Activated naive CD8-positive, alpha-beta T cell treated with anti-CD3 and anti-CD28 coated beads, Interleukin-2, amount 50 U/mL, for 24 hours (primary cell): Measurements from ENCODE around the gene IFNL3.
"Not testable (repeated sequence)": the region's sequence is repeated elsewhere in the genome, so short reads cannot be mapped to it uniquely, and the experiment has no call there.

ENCODE experiments used
- ATAC-seq: fragments of 150-1000 bp; cut with Tn5 transposase; one replicate; pipeline ENCODE4 v1.10.0; 2021
- DNase-seq: peaks from one replicate; pipeline ENCODE4 v3.0.0; 2021
- H3K27ac Mint-ChIP-seq: one replicate; pipeline ENCODE4 v1.8.0; 2021; ENCODE audit warnings: mild to moderate bottlenecking, mixed read lengths
- H3K27me3 Mint-ChIP-seq: one replicate; pipeline ENCODE4 v1.8.0; 2021; ENCODE audit warnings: mixed read lengths
- H3K36me3 Mint-ChIP-seq: one replicate; pipeline ENCODE4 v1.8.0; 2021; ENCODE audit warnings: low read depth, mixed read lengths
- H3K4me1 Mint-ChIP-seq: one replicate; pipeline ENCODE4 v1.8.0; 2021; ENCODE audit warnings: mixed read lengths
- H3K4me3 Mint-ChIP-seq: one replicate; pipeline ENCODE4 v1.8.0; 2021; ENCODE audit warnings: mild to moderate bottlenecking, moderate library complexity, mixed read lengths
- H3K9me3 Mint-ChIP-seq: one replicate; pipeline ENCODE4 v1.8.0; 2021; ENCODE audit warnings: mixed read lengths

IFNL3 gene

GRCh38 chr19:39245166-39245565 is 360 bp upstream of the IFNL3 start:
- not testable (repeated sequence) for H3K9me3 Mint-ChIP-seq, H3K27ac Mint-ChIP-seq, DNase-seq, H3K27me3 Mint-ChIP-seq, H3K4me1 Mint-ChIP-seq, H3K4me3 Mint-ChIP-seq, H3K36me3 Mint-ChIP-seq
- ATAC-seq: peak; percentile 62

- H3K27me3 Mint-ChIP-seq, ATAC-seq, H3K27ac Mint-ChIP-seq, H3K9me3 Mint-ChIP-seq, H3K4me3 Mint-ChIP-seq, DNase-seq, H3K4me1 Mint-ChIP-seq, H3K36me3 Mint-ChIP-seq: not testable (repeated sequence)
These were observed 1.1 kb downstream of the IFNL3 start for GRCh38 chr19:39243741-39244140.

GRCh38 chr19:39240421-39240820 is 4.4 kb downstream of the IFNL3 start:
- ATAC-seq: no peak
- H3K4me1 Mint-ChIP-seq: peaks cover 21% of the 10 kb centered on the region
- no peaks in the 10 kb centered on the region for H3K36me3 Mint-ChIP-seq
- no peak overlapping the region for H3K27ac Mint-ChIP-seq
- H3K4me3 Mint-ChIP-seq: no peak overlapping the region
- no peak for DNase-seq
- no peaks in the 10 kb centered on the region for H3K9me3 Mint-ChIP-seq
- no peaks in the 10 kb centered on the region for H3K27me3 Mint-ChIP-seq

GRCh38 chr19:39238944-39239343 is 5.9 kb downstream of the IFNL3 start:
- H3K4me3 Mint-ChIP-seq: no peak overlapping the region
- no peaks in the 10 kb centered on the region for H3K9me3 Mint-ChIP-seq
- no peak overlapping the region for H3K27ac Mint-ChIP-seq
- H3K27me3 Mint-ChIP-seq: no peaks in the 10 kb centered on the region
- H3K4me1 Mint-ChIP-seq: peaks cover 21% of the 10 kb centered on the region
- H3K36me3 Mint-ChIP-seq: no peaks in the 10 kb centered on the region
- DNase-seq: no peak
- no peak for ATAC-seq

- H3K4me3 Mint-ChIP-seq: no peak overlapping the region
- peaks cover 21% of the 10 kb centered on the region for H3K4me1 Mint-ChIP-seq
- no peaks in the 10 kb centered on the region for H3K27me3 Mint-ChIP-seq
- no peaks in the 10 kb centered on the region for H3K9me3 Mint-ChIP-seq
- H3K27ac Mint-ChIP-seq: peak overlapping the region; percentile 74
- ATAC-seq (no peak), DNase-seq (no peak)
- H3K36me3 Mint-ChIP-seq: no peaks in the 10 kb centered on the region
These were observed 6.6 kb downstream of the IFNL3 start for GRCh38 chr19:39238209-39238608.

- ATAC-seq (peak; percentile 62), DNase-seq (peak; percentile 54)
- H3K27ac Mint-ChIP-seq: peak overlapping the region; percentile 74
- no peaks in the 10 kb centered on the region for H3K9me3 Mint-ChIP-seq
- peak overlapping the region; percentile 65 for H3K4me3 Mint-ChIP-seq
- H3K27me3 Mint-ChIP-seq: no peaks in the 10 kb centered on the region
- peaks cover 21% of the 10 kb centered on the region for H3K4me1 Mint-ChIP-seq
- H3K36me3 Mint-ChIP-seq: no peaks in the 10 kb centered on the region
These were observed 7.3 kb downstream of the IFNL3 start for GRCh38 chr19:39237200-39238184.

GRCh38 chr19:39236527-39236926 is 8.3 kb downstream of the IFNL3 start:
- peak; percentile 73 for ATAC-seq
- peak overlapping the region; percentile 35 for H3K27ac Mint-ChIP-seq

GRCh38 chr19:39232708-39233107 is 12.1 kb downstream of the IFNL3 start:
- Mint-ChIP-seq H3K4me3 (no peak overlapping the region), H3K27me3 (no peaks in the 10 kb centered on the region), H3K4me1 (peaks cover 14% of the 10 kb centered on the region), H3K36me3 (no peaks in the 10 kb centered on the region), H3K9me3 (no peaks in the 10 kb centered on the region), H3K27ac (no peak overlapping the region)
- ATAC-seq: no peak
- no peak for DNase-seq

More at GRCh38 chr19:39236527-39236926, 8.3 kb downstream of the IFNL3 start:
- Mint-ChIP-seq H3K4me3 (no peak overlapping the region), H3K9me3 (no peaks in the 10 kb centered on the region), H3K27me3 (no peaks in the 10 kb centered on the region), H3K4me1 (peaks cover 21% of the 10 kb centered on the region), H3K36me3 (no peaks in the 10 kb centered on the region)
- peak; percentile 36 for DNase-seq

GRCh38 chr19:39230096-39230764 is 14.6 kb downstream of the IFNL3 start:
- no peaks in the 10 kb centered on the region for H3K9me3 Mint-ChIP-seq
- no peak overlapping the region for H3K27ac Mint-ChIP-seq
- H3K4me1 Mint-ChIP-seq: no peaks in the 10 kb centered on the region
- ATAC-seq (no peak), DNase-seq (no peak)
- H3K27me3 Mint-ChIP-seq: peaks cover 4% of the 10 kb centered on the region
- no peaks in the 10 kb centered on the region for H3K36me3 Mint-ChIP-seq
- no peak overlapping the region for H3K4me3 Mint-ChIP-seq

GRCh38 chr19:39224910-39225309 is 19.9 kb downstream of the IFNL3 start:
- peaks cover 1% of the 10 kb centered on the region for H3K4me1 Mint-ChIP-seq
- H3K27ac Mint-ChIP-seq: no peak overlapping the region
- ATAC-seq (no peak), DNase-seq (no peak)
- no peaks in the 10 kb centered on the region for H3K9me3 Mint-ChIP-seq
- no peak overlapping the region for H3K4me3 Mint-ChIP-seq
- no peaks in the 10 kb centered on the region for H3K36me3 Mint-ChIP-seq
- peaks cover 19% of the 10 kb centered on the region for H3K27me3 Mint-ChIP-seq

GRCh38 chr19:39223703-39224279 is 21.0 kb downstream of the IFNL3 start:
- no peak for ATAC-seq
- peak; percentile 15 for DNase-seq
- H3K9me3 Mint-ChIP-seq: no peaks in the 10 kb centered on the region
- no peaks in the 10 kb centered on the region for H3K36me3 Mint-ChIP-seq
- peaks cover 1% of the 10 kb centered on the region for H3K4me1 Mint-ChIP-seq
- H3K27ac Mint-ChIP-seq: no peak overlapping the region
- peaks cover 19% of the 10 kb centered on the region for H3K27me3 Mint-ChIP-seq
- H3K4me3 Mint-ChIP-seq: no peak overlapping the region

GRCh38 chr19:39219108-39219507 is 25.7 kb downstream of the IFNL3 start:
- not testable (repeated sequence) for ATAC-seq, H3K4me3 Mint-ChIP-seq, H3K9me3 Mint-ChIP-seq, H3K27ac Mint-ChIP-seq, H3K36me3 Mint-ChIP-seq, DNase-seq, H3K4me1 Mint-ChIP-seq
- H3K27me3 Mint-ChIP-seq: peaks cover 17% of the 10 kb centered on the region

- no peak for ATAC-seq
- H3K27ac Mint-ChIP-seq: no peak overlapping the region
- H3K27me3 Mint-ChIP-seq: peaks cover 11% of the 10 kb centered on the region
- H3K4me3 Mint-ChIP-seq: no peak overlapping the region
- DNase-seq: no peak
- H3K4me1 Mint-ChIP-seq: no peaks in the 10 kb centered on the region
- H3K36me3 Mint-ChIP-seq: no peaks in the 10 kb centered on the region
- no peaks in the 10 kb centered on the region for H3K9me3 Mint-ChIP-seq
These were observed 26.4 kb downstream of the IFNL3 start for GRCh38 chr19:39218230-39219007.

GRCh38 chr19:39217094-39217493 is 27.7 kb downstream of the IFNL3 start:
- Mint-ChIP-seq H3K27me3 (peaks cover 7% of the 10 kb centered on the region), H3K36me3 (no peaks in the 10 kb centered on the region), H3K27ac (no peak overlapping the region), H3K4me1 (no peaks in the 10 kb centered on the region), H3K9me3 (no peaks in the 10 kb centered on the region), H3K4me3 (no peak overlapping the region)
- ATAC-seq: no peak
- DNase-seq: no peak
